Measurements from ENCODE around the gene RBM15B. TPM values are rescaled to one million over a fixed set of nuclear protein-coding genes. Genes with fewer than 3 reads are reported as not detected.

The RBM15B gene
- total RNA-seq, 4 donors from 2014 or later = 33.6 to 50.9 (median 41.7) TPM

DNA sequence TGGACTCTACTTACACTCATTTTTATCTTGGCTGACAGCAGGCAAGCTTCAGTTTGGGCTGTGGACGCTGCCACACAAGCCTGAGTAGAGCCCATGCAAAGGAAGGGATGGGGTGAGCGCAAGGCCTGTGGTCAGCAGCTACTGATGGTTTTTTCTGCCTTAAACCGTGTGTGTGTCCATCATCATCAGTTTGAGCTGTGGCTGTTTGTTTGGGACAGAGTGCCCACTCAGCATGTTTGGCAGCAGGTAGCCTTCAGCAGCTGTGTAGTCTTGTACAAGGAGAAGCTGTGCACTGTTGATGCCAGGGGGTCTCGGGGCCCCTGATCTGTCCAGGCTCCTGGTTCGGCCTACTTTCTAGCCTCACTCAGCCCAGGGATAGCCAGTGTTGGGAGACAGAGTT lies 3.5 kb downstream of the RBM15B start:
- DNase-seq (ENCODE audit: low spot score in 2 of 2) = peak in 1 of 2 donors; percentile 33
- no peaks in the 10 kb centered on the region for H3K27me3 ChIP-seq
- H3K4me1 ChIP-seq = peaks cover 51% of the 10 kb centered on the region
- no peak overlapping the region for H3K27ac ChIP-seq
- H3K9me3 ChIP-seq = no peaks in the 10 kb centered on the region
- WGBS = 81% methylated on average over 3 of the region's 5 CpGs
- no peak overlapping the region for H3K4me3 ChIP-seq
- no peak for TF ChIP-seq CTCF (IDR thresholded peaks at IDR 0.05)
- no peak for TF ChIP-seq POLR2AphosphoS5 (IDR thresholded peaks at IDR 0.05)
- TF ChIP-seq POLR2A (IDR thresholded peaks at IDR 0.05) = no peak
- TF ChIP-seq EP300 (IDR thresholded peaks at IDR 0.05) = no peak
- H3K36me3 ChIP-seq = peaks cover 68% of the 10 kb centered on the region

- TF ChIP-seq POLR2AphosphoS5 (IDR thresholded peaks at IDR 0.05) (no peak), EP300 (IDR thresholded peaks at IDR 0.05) (no peak), CTCF (IDR thresholded peaks at IDR 0.05) (no peak), POLR2A (IDR thresholded peaks at IDR 0.05) (no peak)
- WGBS = 78% methylated on average over 10 of the region's 12 CpGs
- no peak overlapping the region for H3K4me3 ChIP-seq
- H3K4me1 ChIP-seq = peaks cover 39% of the 10 kb centered on the region
- H3K27ac ChIP-seq = no peak overlapping the region
- DNase-seq (ENCODE audit: low spot score in 2 of 2) = peak in 1 of 2 donors; percentile 43
- no peaks in the 10 kb centered on the region for H3K9me3 ChIP-seq
- peaks cover 78% of the 10 kb centered on the region for H3K36me3 ChIP-seq
- H3K27me3 ChIP-seq = no peaks in the 10 kb centered on the region
Observed at GRCh38 chr3:51395493-51396213, 4.6 kb downstream of the RBM15B start.

DNA sequence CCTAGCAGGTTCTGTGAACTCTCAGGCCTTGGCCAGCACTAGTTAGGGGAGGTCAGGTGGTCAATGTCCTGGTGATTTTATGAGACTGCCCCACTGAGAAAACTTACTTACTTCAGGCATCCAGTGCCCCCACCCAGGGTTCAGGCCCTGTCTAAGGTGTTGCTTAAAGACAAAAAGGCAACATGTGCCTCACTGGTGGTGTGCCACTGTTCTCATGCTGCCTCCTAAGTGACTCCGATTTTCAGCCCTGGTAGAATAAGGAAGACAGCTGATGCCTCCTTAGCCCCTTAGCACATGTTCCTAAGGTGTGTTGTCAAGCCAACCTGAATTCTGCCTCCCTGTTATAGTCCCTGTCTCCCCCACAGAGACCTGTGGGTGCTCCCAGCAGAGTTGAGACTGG lies 5.3 kb downstream of the RBM15B start:
- Histone ChIP-seq H3K27ac (no peak overlapping the region), H3K4me1 (peaks cover 37% of the 10 kb centered on the region), H3K4me3 (no peak overlapping the region), H3K27me3 (no peaks in the 10 kb centered on the region), H3K36me3 (peaks cover 85% of the 10 kb centered on the region), H3K9me3 (no peaks in the 10 kb centered on the region)
- peak in 1 of 2 donors; percentile 35 for DNase-seq (ENCODE audit: low spot score in 2 of 2)
- WGBS = 75% methylated on average over 1 of the region's 1 CpG
- TF ChIP-seq POLR2A (IDR thresholded peaks at IDR 0.05) (no peak), CTCF (IDR thresholded peaks at IDR 0.05) (no peak), EP300 (IDR thresholded peaks at IDR 0.05) (no peak), POLR2AphosphoS5 (IDR thresholded peaks at IDR 0.05) (no peak)

- TF ChIP-seq POLR2A (IDR thresholded peaks at IDR 0.05) (no peak), EP300 (IDR thresholded peaks at IDR 0.05) (no peak), POLR2AphosphoS5 (IDR thresholded peaks at IDR 0.05) (no peak), CTCF (IDR thresholded peaks at IDR 0.05) (no peak)
- Histone ChIP-seq H3K9me3 (no peaks in the 10 kb centered on the region), H3K36me3 (peaks cover 91% of the 10 kb centered on the region), H3K27ac (no peak overlapping the region), H3K4me3 (no peak overlapping the region), H3K4me1 (peaks cover 29% of the 10 kb centered on the region), H3K27me3 (no peaks in the 10 kb centered on the region)
- WGBS = 62% methylated on average over 5 of the region's 5 CpGs
- peak in 1 of 2 donors; percentile 29 for DNase-seq (ENCODE audit: low spot score in 2 of 2)
Observed at GRCh38 chr3:51397392-51397791, 6.3 kb downstream of the RBM15B start.

DNA sequence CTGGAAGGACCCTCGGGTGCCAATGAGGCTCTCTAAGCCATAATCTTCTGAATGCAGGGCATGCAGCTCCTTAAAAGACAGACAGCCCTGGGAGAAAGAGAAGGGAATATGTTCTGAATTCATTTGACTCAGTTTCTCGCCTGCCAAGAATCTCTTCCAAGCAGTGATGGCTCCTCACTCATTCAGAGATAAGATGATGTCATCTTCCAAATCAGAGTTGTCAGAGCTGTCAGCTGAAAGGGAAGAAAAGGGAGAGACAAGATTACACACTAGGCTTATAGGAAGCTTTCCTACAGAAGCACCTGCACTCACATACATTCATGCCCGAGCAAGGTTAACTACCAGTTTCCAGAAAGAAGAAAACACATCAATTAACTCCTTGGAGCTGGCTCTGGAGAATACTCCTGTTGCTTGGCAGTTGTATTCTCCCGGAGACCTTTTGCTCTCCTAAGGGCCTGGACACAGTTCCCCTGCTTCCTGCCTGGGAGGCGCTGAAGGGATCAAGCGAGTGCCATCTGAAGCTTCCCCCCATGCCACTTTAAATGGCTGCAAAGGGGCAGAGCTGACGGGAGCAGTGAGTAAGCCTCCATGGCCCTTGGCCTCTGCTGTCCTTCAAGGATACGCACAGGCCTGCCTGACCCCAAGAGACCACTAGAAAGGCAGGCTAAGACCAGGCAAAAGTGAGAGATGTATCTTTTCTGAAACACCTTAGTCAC lies 7.7 kb downstream of the RBM15B start:
- H3K27me3 ChIP-seq = no peaks in the 10 kb centered on the region
- TF ChIP-seq EP300 (IDR thresholded peaks at IDR 0.05) = no peak
- no peak for TF ChIP-seq POLR2A (IDR thresholded peaks at IDR 0.05)
- no peak for TF ChIP-seq POLR2AphosphoS5 (IDR thresholded peaks at IDR 0.05)
- TF ChIP-seq CTCF (IDR thresholded peaks at IDR 0.05) = no peak
- H3K36me3 ChIP-seq = peaks cover 90% of the 10 kb centered on the region

More for the DNA sequence above, 7.7 kb downstream of the RBM15B start:
- no peak for DNase-seq (ENCODE audit: low spot score in 2 of 2)
- Histone ChIP-seq H3K9me3 (no peaks in the 10 kb centered on the region), H3K4me3 (no peak overlapping the region), H3K27ac (no peak overlapping the region), H3K4me1 (peaks cover 15% of the 10 kb centered on the region)
- WGBS = 74% methylated on average over 6 of the region's 8 CpGs
